Measurements from ENCODE around the gene DLG5. TPM values are rescaled to one million over a fixed set of nuclear protein-coding genes. Genes with fewer than 3 reads are reported as not detected.

DLG5 gene
- total RNA-seq, 2 donors from 2014 or later = 22.6 to 35.6 TPM

DNA sequence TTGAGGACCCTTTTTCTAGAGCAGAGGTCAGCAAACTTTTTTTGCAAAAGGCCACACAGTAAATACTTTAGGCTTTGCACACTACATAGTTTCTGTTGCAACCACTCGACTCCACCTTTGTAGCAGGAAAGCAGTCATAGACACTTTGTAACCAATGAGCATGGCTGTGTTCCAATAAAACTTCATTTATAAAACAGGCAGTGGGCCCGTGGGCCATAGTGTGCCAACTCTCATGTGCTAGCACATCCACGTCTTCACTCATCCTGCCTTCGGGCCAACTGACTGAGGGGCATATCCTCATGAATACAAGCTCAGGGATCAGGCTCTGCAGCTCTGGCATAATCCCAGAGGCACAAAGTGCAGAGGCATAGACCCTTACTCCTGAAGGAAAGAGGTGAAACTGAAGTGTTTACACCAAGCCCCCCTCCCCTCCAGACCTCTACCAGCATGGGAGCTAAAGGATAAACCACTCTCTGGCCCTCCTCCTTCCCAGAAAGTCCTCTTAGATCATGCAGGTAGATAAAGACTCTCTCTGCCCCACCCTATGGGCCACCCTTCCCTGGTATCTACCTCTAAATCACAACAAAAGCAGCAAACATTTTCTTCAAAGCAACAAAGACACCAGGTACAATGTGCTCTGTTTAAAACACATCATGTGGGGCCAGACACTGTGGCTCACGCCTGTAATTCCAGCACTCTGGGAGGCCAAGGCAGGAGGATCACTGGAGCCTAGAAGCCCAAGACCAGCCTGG lies 71.0 kb downstream of the DLG5 start:
- no peaks in the 10 kb centered on the region for H3K4me1 ChIP-seq
- ATAC-seq = no peak
- H3K27me3 ChIP-seq = no peaks in the 10 kb centered on the region
- H3K9me3 ChIP-seq = no peaks in the 10 kb centered on the region
- WGBS, 2 donors = 76 to 83% methylated on average over 5 of the region's 5 CpGs
- no peaks in the 10 kb centered on the region for H3K36me3 ChIP-seq (replicated peaks in 1 of 2; ENCODE audit: insufficient read depth in 1 of 2, low read depth in 2 of 2)
- H3K27ac ChIP-seq = no peak overlapping the region
- H3K4me3 ChIP-seq = no peak overlapping the region
- TF ChIP-seq CTCF (IDR thresholded peaks at IDR 0.05) (no peak), POLR2A (IDR thresholded peaks at IDR 0.05) (no peak)
- no peak for DNase-seq
- intact Hi-C loops (cut with DNase I) = no loop called here

DNA sequence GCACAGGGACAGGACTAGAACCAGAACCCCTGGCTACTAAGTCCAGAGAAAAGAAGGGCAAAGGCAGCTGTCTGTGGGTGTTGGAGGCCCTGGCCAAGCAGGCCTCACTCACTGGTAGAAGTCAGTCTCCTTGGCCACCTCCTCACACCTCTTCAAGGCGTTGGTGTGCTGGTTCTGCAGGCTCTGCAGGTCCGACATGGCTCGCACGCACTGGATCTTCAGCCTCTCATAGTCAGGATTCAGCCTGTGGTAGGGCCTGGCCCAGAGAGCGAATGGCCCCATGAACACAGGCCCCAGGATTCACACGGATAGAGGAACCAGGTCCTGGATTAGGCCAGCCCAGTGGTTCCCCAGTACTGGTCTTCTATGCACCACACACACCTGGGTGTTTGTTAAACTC lies 72.4 kb downstream of the DLG5 start:
- ATAC-seq (no peak), DNase-seq (no peak)
- H3K36me3 ChIP-seq (replicated peaks in 1 of 2; ENCODE audit: insufficient read depth in 1 of 2, low read depth in 2 of 2) = no peaks in the 10 kb centered on the region
- H3K27ac ChIP-seq = no peak overlapping the region
- no peaks in the 10 kb centered on the region for H3K27me3 ChIP-seq
- no peaks in the 10 kb centered on the region for H3K9me3 ChIP-seq
- intact Hi-C loops (cut with DNase I) = no loop called here
- TF ChIP-seq CTCF (IDR thresholded peaks at IDR 0.05) (no peak), POLR2A (IDR thresholded peaks at IDR 0.05) (no peak)
- H3K4me3 ChIP-seq = no peak overlapping the region
- 88 to 100% methylated on average over 1 to 6 of the region's 6 CpGs for WGBS, 2 donors
- no peaks in the 10 kb centered on the region for H3K4me1 ChIP-seq

DNA sequence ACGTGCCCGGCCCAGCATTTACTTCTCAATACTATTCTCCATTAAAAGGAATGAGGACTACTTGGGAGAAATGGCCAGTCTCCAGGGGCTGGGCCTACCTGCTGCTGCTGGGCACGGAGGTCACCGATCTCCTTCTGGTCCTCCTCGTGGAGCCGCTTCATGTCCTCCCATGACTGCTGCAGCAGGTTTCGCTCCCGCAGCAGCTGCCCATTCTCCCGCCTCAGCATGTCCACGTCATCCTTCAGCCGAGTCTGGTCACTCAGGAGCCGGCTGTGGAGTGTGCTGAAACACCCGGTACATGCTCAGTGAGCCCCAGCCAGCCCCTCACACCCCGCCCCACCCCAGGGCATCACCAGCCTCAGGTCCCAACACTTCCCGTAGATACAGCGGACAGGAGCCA lies 73.3 kb downstream of the DLG5 start:
- intact Hi-C loops (cut with DNase I) = no loop called here
- no peaks in the 10 kb centered on the region for H3K36me3 ChIP-seq (replicated peaks in 1 of 2; ENCODE audit: insufficient read depth in 1 of 2, low read depth in 2 of 2)
- DNase-seq (no peak), ATAC-seq (no peak)
- H3K4me3 ChIP-seq = no peak overlapping the region
- no peak for TF ChIP-seq CTCF (IDR thresholded peaks at IDR 0.05)
- TF ChIP-seq POLR2A (IDR thresholded peaks at IDR 0.05) = no peak
- H3K9me3 ChIP-seq = no peaks in the 10 kb centered on the region
- 95 to 99% methylated on average over 14 to 16 of the region's 16 CpGs for WGBS, 2 donors
- H3K27me3 ChIP-seq = no peaks in the 10 kb centered on the region
- no peak overlapping the region for H3K27ac ChIP-seq
- no peaks in the 10 kb centered on the region for H3K4me1 ChIP-seq

GRCh38 chr10:77850620-77851231 lies 75.8 kb downstream of the DLG5 start:
- Histone ChIP-seq H3K4me1 (no peaks in the 10 kb centered on the region), H3K4me3 (no peak overlapping the region), H3K27ac (no peak overlapping the region), H3K9me3 (no peaks in the 10 kb centered on the region), H3K27me3 (no peaks in the 10 kb centered on the region), H3K36me3 (replicated peaks in 1 of 2; ENCODE audit: insufficient read depth in 1 of 2, low read depth in 2 of 2) (no peaks in the 10 kb centered on the region)
- no peak for TF ChIP-seq POLR2A (IDR thresholded peaks at IDR 0.05)
- no peak for TF ChIP-seq CTCF (IDR thresholded peaks at IDR 0.05)
- intact Hi-C loops (cut with DNase I) = no loop called here
- WGBS, 2 donors = 83 to 92% methylated on average over 17 of the region's 17 CpGs
- DNase-seq (no peak), ATAC-seq (no peak)
